GM19351 (cell line): Measurements from ENCODE around the gene AFDN.

Experiments used
- ATAC-seq: cut with Tn5 transposase; IDR thresholded peaks from one replicate; pipeline ENCODE4 v1.9.1; 2021; ENCODE audit warnings: mild to moderate bottlenecking, moderate library complexity; ENCODE audit not compliant: unreplicated experiment

The AFDN gene

GRCh38 chr6:167917551-167918154, 90.9 kb downstream of the AFDN start:
- no peak for ATAC-seq

GRCh38 chr6:167918548-167919278, 92.0 kb downstream of the AFDN start:
- ATAC-seq: no peak

GRCh38 chr6:167919349-167919748, 92.6 kb downstream of the AFDN start:
- no peak for ATAC-seq

- no peak for ATAC-seq
These were observed 93.5 kb downstream of the AFDN start for GRCh38 chr6:167920165-167920564.

- ATAC-seq: no peak
These were observed 95.1 kb downstream of the AFDN start for GRCh38 chr6:167921831-167922230.

- no peak for ATAC-seq
These were observed 98.3 kb downstream of the AFDN start for GRCh38 chr6:167925026-167925425.

GRCh38 chr6:167927246-167927645, 100.5 kb downstream of the AFDN start:
- ATAC-seq: no peak

- no peak for ATAC-seq
These were observed 101.4 kb downstream of the AFDN start for GRCh38 chr6:167928111-167928510.

GRCh38 chr6:167930295-167930694, 103.6 kb downstream of the AFDN start:
- no peak for ATAC-seq

GRCh38 chr6:167932468-167933276, 106.0 kb downstream of the AFDN start:
- ATAC-seq: no peak

GRCh38 chr6:167933290-167933689, 106.6 kb downstream of the AFDN start:
- no peak for ATAC-seq

GRCh38 chr6:167933847-167934246, 107.1 kb downstream of the AFDN start:
- no peak for ATAC-seq

- ATAC-seq: no peak
These were observed 107.7 kb downstream of the AFDN start for GRCh38 chr6:167934426-167934864.

GRCh38 chr6:167936051-167936450, 109.3 kb downstream of the AFDN start:
- ATAC-seq: no peak

- no peak for ATAC-seq
These were observed 110.6 kb downstream of the AFDN start for GRCh38 chr6:167937301-167937700.

GRCh38 chr6:167937948-167938911, 111.5 kb downstream of the AFDN start:
- ATAC-seq: no peak

- ATAC-seq: no peak
These were observed 115.1 kb downstream of the AFDN start for GRCh38 chr6:167941822-167942221.

GRCh38 chr6:167944130-167944529, 117.4 kb downstream of the AFDN start:
- ATAC-seq: no peak

- ATAC-seq: no peak
These were observed 119.3 kb downstream of the AFDN start for GRCh38 chr6:167946007-167946406.

GRCh38 chr6:167946604-167947003, 119.9 kb downstream of the AFDN start:
- ATAC-seq: no peak

GRCh38 chr6:167947716-167948115, 121.0 kb downstream of the AFDN start:
- no peak for ATAC-seq
